Thyroid gland (tissue), 4 donors: ENCODE results near the gene TSPAN11. TPM values are rescaled to one million over a fixed set of nuclear protein-coding genes. Genes with fewer than 3 reads are reported as not detected.

Experiments used
- DNase-seq, 2 donors: peaks; one replicate each; pipeline ENCODE4 v3.0.0-alpha.2; 2019
- H3K27ac ChIP-seq, 3 donors: fragments of 200-600 bp; sonication (generic); 1 replicate in 2 of 3; 2 replicates in 1 of 3; pipeline ENCODE4 v1.5.1; 2016 to 2019; ENCODE audit warnings: mild to moderate bottlenecking in 1 of 3, moderate library complexity in 1 of 3
- H3K27me3 ChIP-seq: fragments of 200-600 bp; sonication (generic); one replicate; pipeline ENCODE4 v1.5.1; 2019
- H3K36me3 ChIP-seq, 2 donors: fragments of 200-600 bp; sonication (generic); one replicate each; pipeline ENCODE4 v1.5.1; 2016 to 2019
- H3K4me1 ChIP-seq, 2 donors: fragments of 200-600 bp; sonication (generic); one replicate each; pipeline ENCODE4 v1.5.1; 2017 to 2019
- H3K4me3 ChIP-seq, 3 donors: fragments of 200-600 bp; sonication (generic); replicated peaks in 1 of 3; 1 replicate in 2 of 3; 2 replicates in 1 of 3; pipeline ENCODE4 v1.5.1; 2016; ENCODE audit warnings: mild to moderate bottlenecking in 1 of 3
- H3K9me3 ChIP-seq: fragments of 200-600 bp; sonication (generic); one replicate; pipeline ENCODE4 v1.5.1; 2017
- POLR2A ChIP-seq, 2 donors: fragments of 450-650 bp; IDR thresholded peaks; one replicate each; pipeline ENCODE4 v1.6.1; 2017; ENCODE audit warnings: antibody characterized with exemption in 2 of 2, mild to moderate bottlenecking in 2 of 2, moderate library complexity in 1 of 2
- WGBS, 2 donors: methylation state at CpG; one replicate each; pipeline ENCODE4 v1.1.5; 2017; 5-methylcytosine and 5-hydroxymethylcytosine counted together
- intact Hi-C: fragments of 100-400 bp; cut with DNase I; formaldehyde crosslinking; loops from one replicate; pipeline ENCODE4 v1.15.1; 2023
- total RNA-seq, 4 donors: library from RNA; depleted of rRNA; stranded (reverse); fragments of >200 nt; gene quantifications; one replicate each; pipeline ENCODE4 v1.2.3, GENCODE V29; 2016
- TF ChIP-seq, protein P1 (sequence below), 6 experiments: fragments of 200-600 bp in 3 of 6; fragments of 450-650 bp in 3 of 6; sonication (generic) in 3 of 6; IDR thresholded peaks; one replicate each; pipeline ENCODE4 v1.5.1; 2016 to 2019; ENCODE audit warnings: antibody characterized with exemption in 6 of 6, mild to moderate bottlenecking in 2 of 6, inconsistent platforms in 1 of 6, moderate library complexity in 1 of 6

Gene TSPAN11
- total RNA-seq, 4 donors from 2014 or later = 2.0 to 7.5 (median 4.4) TPM

DNA sequence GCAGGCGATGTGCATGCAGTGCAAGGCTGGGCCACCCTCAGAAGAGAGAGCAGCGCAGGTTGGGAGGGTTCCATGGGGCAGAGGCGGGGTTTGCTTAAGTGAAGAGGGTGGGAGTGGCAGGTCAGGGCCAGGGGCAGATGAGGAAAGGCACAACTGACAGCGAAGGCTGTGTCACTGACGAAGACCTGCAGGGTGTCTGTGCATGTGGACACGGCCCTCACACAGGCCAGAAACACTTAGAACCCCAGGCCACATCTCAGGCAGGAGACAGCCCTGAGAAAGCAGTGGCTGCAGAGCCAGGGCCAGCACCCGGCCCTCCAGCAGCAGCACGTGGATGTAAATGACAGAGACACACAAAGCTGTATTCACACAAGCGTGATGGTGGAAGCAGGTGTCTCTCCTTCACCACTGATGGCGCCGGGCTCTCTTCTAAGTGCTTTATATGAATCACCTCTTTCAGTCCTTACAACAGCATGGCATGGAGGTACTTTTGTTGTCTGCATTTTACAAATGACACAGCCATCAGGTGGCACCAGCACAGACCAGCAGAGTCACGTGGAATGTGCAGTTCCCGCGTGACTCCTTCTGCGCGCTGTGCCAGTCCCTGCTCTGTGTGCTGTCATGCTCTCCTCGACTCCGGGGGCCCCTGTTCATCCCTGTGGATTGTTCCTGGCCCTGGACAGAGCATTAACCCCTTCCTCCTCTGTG, 54.6 kb downstream of the TSPAN11 start:
- H3K4me3 ChIP-seq = no peak overlapping the region
- TF ChIP-seq, protein P1, sequence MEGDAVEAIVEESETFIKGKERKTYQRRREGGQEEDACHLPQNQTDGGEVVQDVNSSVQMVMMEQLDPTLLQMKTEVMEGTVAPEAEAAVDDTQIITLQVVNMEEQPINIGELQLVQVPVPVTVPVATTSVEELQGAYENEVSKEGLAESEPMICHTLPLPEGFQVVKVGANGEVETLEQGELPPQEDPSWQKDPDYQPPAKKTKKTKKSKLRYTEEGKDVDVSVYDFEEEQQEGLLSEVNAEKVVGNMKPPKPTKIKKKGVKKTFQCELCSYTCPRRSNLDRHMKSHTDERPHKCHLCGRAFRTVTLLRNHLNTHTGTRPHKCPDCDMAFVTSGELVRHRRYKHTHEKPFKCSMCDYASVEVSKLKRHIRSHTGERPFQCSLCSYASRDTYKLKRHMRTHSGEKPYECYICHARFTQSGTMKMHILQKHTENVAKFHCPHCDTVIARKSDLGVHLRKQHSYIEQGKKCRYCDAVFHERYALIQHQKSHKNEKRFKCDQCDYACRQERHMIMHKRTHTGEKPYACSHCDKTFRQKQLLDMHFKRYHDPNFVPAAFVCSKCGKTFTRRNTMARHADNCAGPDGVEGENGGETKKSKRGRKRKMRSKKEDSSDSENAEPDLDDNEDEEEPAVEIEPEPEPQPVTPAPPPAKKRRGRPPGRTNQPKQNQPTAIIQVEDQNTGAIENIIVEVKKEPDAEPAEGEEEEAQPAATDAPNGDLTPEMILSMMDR (IDR thresholded peaks at IDR 0.05) = no peak
- TF ChIP-seq POLR2A (IDR thresholded peaks at IDR 0.05) = no peak
- H3K4me1 ChIP-seq = no peaks in the 10 kb centered on the region
- intact Hi-C loops = loop anchor here (10.0 kb wide), 1 partner anchor 126 kb away; no protein-coding TSS in a partner anchor
- H3K27ac ChIP-seq = no peak overlapping the region
- H3K27me3 ChIP-seq = no peaks in the 10 kb centered on the region
- no peak for DNase-seq
- no peaks in the 10 kb centered on the region for H3K9me3 ChIP-seq
- H3K36me3 ChIP-seq = no peaks in the 10 kb centered on the region
- 78 to 82% methylated on average over 18 of the region's 18 CpGs for WGBS, 2 donors

DNA sequence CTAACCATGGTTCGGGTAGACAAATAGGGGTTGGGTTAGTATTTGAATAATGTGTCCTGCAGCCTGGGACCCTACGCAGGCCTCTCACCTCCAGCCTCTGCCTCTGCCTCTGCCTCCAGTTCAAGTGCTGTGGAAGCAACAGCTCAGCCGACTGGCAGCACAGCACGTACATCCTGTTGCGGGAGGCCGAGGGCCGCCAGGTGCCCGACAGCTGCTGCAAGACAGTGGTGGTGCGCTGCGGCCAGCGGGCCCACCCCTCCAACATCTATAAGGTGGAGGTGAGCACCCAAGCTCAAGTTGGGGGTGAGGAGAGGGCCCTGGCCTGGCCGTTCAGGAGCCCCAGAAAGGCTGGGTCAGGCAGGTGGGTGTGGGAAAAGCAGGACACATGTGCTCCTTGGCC, 55.9 kb downstream of the TSPAN11 start:
- Histone ChIP-seq H3K4me1 (no peaks in the 10 kb centered on the region), H3K36me3 (no peaks in the 10 kb centered on the region), H3K27ac (no peak overlapping the region), H3K4me3 (no peak overlapping the region), H3K9me3 (no peaks in the 10 kb centered on the region), H3K27me3 (no peaks in the 10 kb centered on the region)
- DNase-seq = no peak
- WGBS, 2 donors = 89 to 92% methylated on average over 5 to 12 of the region's 12 CpGs
- intact Hi-C loops = loop anchor here (10.0 kb wide), 1 partner anchor 128 kb away; no protein-coding TSS in a partner anchor
- TF ChIP-seq POLR2A (IDR thresholded peaks at IDR 0.05) = no peak
- TF ChIP-seq, protein P1 (IDR thresholded peaks at IDR 0.05) = no peak

DNA sequence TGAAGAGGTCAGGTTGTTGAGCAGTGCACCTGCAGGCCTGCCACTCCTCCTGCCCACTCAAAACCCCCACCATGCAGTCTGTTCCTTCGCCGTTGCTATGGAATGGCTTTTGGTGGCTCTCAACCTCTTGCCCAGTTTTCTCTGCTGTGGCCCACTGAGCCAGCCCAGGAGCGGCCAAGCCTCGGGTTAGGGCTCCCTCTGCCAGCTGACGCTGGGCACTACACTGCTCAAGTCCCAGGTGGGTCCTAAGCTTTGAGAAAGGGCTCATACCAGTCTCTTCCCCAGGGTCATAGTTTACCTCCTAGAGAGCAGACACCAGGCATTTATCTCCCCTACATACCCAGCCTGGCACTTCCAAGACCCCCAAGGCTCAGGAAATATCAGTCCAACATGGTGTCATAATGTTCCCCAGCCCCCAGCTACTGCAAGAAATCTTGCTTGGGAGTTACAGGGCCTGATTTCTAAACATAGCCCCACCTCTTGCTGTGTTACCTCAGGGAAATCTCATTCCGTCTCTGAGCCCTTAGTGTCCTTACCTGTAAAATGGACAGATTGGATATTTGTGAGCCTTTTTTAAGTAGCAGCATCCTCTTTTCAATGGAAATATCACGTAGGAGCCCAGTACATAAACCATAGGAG, 59.4 kb downstream of the TSPAN11 start:
- no peak overlapping the region for H3K27ac ChIP-seq

DNA sequence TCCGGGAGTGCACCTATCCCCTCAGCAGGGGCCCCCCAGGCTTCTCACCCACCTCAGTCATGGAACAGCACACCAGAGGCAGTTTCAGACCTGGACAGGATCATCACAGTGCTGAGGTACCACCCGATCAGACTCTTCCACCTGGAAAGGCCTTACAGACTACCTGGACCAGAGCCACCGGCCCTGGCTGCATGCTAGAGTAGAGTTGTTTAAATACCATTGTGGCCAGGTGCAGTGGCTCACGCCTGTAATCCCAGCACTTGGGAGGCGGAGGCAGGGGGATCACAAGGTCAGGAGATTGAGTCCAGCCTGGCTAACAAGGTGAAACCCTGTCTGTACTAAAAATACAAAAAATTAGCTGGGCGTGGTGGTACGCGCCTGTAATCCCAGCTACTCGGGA, 61.5 kb downstream of the TSPAN11 start:
- TF ChIP-seq, protein P1 (IDR thresholded peaks at IDR 0.05) = no peak
- TF ChIP-seq POLR2A (IDR thresholded peaks at IDR 0.05) = no peak
- no peaks in the 10 kb centered on the region for H3K9me3 ChIP-seq
- intact Hi-C loops = loop anchor here (10.0 kb wide), 1 partner anchor 133 kb away; no protein-coding TSS in a partner anchor
- no peaks in the 10 kb centered on the region for H3K36me3 ChIP-seq
- no peak overlapping the region for H3K4me3 ChIP-seq
- H3K4me1 ChIP-seq = no peaks in the 10 kb centered on the region
- DNase-seq = no peak
- no peaks in the 10 kb centered on the region for H3K27me3 ChIP-seq
- no peak overlapping the region for H3K27ac ChIP-seq
- WGBS, 2 donors = 87 to 98% methylated on average over 7 to 9 of the region's 9 CpGs

More for the DNA sequence above, 59.4 kb downstream of the TSPAN11 start:
- intact Hi-C loops = loop anchor here (10.0 kb wide), 1 partner anchor 131 kb away; no protein-coding TSS in a partner anchor
- Histone ChIP-seq H3K27me3 (no peaks in the 10 kb centered on the region), H3K9me3 (no peaks in the 10 kb centered on the region), H3K4me1 (no peaks in the 10 kb centered on the region), H3K4me3 (no peak overlapping the region), H3K36me3 (no peaks in the 10 kb centered on the region)
- no peak for TF ChIP-seq POLR2A (IDR thresholded peaks at IDR 0.05)
- TF ChIP-seq, protein P1 (IDR thresholded peaks at IDR 0.05) = peak in 5 of 6 experiments; percentile 17 to 64 (median 24)
- DNase-seq = peak; percentile 50 to 54
- WGBS, 2 donors = 27 to 37% methylated on average over 7 of the region's 7 CpGs
